HG02852 (cell line): ENCODE measurements around the gene MYO9B.
"Not testable (repeated sequence)": the region's sequence is repeated elsewhere in the genome, so short reads cannot be mapped to it uniquely, and the experiment has no call there.

ENCODE experiments used
- ATAC-seq: cut with Tn5 transposase; IDR thresholded peaks from one replicate; pipeline ENCODE4 v1.9.1; 2021; ENCODE audit warnings: mild to moderate bottlenecking, moderate library complexity; ENCODE audit not compliant: unreplicated experiment

The MYO9B gene

DNA sequence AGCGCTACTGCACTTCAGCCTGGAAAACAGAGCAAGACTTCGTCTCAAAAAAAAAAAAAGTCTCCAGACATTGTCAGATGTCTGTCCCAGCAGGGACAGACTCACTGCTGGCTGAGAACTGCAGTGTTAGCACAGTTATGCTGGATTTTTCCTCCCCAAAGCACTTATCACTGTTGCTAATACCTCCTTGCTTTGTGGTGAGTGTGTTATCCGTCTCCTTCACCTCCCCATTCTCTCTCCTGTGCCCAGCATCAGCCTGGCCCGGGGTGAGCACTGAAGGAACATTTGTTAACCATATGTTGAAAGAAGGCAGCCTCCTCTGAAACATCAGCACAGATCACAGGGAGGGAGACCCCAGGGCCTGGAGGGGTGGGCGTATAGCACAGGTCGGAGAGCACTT, 11.3 kb downstream of the MYO9B start:
- no peak for ATAC-seq

DNA sequence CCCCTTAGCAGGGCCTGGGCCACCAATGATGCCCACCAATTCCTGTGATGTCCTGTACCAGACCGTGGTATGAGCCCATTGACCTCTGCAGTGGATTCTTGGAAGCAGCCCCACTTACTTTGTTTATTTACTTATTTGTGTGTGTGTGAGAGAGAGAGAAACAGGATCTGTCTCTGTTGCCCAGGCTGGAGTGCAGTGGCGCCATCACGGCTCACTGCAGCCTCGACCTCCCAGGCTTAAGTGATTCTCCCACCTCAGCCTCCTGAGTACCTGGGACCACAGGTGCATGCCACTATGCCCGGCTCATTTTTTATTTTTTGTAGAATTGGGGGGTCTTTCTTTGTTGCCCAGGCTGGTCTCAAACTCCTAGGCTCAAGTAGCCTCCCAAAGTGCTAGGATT, 13.0 kb downstream of the MYO9B start:
- no peak for ATAC-seq

DNA sequence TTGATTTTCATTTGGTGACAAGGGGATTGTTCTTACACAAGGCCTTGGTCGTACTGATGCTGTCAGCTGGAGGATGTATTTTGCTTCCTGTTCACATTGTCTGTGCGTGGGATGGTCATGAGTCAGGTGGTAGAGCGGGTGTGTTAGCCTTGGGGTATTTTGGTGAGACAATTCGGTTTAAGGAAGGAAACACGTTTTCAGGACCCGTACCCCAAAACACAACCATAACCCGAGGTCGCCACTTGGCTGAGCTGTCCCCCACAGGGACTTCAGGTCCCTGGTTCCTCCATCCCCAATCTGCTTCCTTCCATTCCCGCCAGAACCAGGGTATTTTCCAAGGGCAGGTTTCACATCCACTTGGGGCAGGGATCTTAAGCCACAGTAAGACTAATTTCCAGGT, 15.0 kb downstream of the MYO9B start:
- ATAC-seq: no peak

DNA sequence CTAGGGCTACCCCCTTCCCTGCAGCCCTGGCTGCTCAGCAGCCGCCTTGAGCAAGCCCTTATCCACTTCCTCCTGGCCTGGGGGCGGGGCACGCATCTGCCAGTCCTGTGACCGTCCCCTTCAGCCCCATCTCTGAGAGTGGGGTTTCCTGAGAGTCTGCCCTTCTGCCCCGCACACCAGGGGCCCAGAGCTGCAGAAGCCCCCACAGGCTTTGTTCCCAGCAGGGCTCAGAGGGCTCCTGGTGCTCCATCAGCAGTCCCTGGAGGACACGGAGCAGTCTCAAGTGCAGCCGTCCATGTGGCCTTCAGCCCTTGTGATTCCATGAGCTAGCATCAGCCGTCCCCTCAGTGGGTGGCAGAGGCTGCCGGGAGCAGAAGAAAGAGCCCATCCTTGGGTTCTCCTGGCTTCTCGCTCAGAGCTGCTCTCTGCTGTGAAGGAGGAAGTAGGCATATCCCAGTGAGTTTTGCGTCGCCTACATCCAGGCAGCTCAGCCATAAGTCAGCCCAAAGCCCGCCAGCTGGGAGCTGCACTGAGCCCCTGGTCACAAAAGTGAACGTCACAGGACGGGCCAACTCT, 16.3 kb downstream of the MYO9B start:
- ATAC-seq: no peak

DNA sequence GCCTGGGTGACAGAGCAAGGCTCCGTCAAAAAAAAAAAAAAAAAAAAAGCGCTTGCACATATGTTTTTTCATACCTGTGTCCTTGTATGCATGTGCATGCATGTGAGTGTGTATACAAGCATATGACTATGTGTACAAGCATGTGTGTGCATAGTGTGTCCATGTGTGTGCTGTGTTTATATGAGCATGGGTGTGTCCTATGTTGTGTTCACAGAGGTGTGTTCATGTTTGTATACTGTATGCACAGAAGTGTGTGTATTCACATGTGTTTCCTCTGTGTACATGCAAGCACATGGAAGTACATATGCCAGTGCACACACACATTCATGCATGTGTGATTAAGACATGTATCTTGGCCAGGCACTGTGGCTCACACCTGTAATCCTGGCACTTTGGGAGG, 17.1 kb downstream of the MYO9B start:
- no peak for ATAC-seq

DNA sequence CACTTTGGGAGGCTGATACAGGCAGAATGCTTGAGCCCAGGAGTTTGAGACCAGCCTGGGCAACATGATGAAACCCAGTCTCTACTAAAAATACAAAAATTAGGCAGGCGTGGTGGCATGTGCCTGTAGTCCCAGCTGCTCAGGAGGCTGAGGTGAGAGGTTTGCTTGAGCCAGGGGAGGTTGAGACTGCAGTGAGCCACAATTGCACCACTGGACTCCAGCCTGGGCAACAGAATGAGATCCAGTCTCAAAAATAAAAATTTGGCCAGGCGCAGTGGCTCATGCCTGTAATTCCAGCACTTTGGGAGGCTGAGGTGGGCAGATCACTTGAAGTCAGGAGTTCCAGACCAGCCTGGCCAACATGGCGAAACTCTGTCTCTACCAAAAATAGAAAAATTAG, 19.1 kb downstream of the MYO9B start:
- not testable (repeated sequence) for ATAC-seq

DNA sequence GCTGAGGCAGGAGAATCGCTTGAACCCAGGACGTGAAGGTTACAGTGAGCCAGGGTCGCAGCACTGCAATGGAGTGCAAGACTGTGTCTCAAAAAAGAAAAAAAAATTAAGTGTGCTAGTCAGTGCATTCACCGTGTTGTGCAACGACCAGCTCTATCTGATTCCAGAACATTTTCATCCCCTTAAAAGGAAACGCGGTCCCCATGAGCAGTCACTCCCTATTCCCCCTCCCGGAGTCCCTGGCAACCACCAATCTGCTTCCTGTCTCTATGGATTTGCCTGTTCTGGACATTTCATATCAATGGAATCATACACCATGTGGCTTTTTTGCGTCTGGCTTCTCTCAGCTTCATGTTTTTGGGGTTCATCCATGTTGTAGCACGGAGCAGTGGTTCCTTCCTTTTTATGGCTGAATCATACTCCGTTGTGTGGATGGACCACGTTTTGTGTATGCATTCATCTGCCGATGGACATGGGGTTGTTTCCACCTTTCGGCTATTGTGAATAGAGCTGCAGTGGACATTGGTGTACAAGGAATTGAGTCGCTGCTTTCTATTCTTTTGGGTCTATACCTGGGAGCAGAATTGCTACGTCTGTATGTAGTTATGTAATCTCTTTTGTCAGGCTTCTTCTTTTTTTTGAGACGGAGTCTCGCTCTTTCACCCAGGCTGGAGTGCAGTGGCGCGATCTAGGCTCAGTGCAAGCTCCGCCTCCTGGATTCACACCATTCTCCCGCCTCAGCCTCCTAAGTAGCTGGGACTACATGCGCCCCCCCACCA, 19.8 kb downstream of the MYO9B start:
- ATAC-seq: no peak

DNA sequence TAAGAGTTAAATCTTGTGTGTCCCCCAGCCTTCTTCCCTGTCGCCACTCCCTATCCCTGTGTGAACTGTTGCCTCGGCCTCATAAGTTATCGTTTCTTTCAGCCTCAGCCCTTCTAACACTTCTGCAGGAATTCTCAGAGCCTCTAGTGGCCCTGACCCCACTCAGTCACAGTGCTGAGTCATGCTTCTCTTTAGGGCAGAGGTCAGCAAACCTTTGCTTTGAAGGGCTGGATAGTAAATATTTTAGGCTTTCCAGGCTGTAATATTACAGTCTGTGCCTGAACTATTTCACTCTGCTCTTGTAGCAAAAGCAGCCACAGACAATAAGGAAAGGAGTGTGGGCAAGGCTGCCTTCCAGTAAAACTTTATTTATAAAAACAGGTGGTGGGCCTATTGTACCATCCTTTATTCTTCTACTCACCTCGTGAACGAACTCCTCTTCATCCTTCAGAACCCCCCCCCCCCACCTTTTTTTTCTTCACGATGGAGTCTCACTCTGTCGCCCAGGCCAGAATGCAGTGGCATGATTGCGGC, 22.1 kb downstream of the MYO9B start:
- no peak for ATAC-seq

DNA sequence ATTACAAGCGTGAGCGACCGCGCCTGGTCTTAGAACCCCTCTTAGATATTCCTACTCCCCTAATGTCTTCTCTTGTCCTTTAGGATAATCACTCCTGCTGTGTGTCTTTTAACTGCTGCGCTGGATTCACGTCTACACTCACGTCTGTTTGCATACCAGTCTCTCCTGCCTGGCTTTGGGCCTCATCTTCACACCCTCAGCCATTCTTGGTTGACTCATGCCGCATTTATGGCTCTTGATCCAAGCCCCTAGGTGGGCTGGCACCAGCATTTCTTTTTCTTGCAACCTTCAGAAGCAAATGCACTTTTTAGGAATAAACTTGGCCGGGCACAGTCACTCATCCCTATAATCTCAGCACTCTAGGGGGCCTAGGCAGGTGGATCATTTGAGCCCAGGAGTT, 22.7 kb downstream of the MYO9B start:
- no peak for ATAC-seq

DNA sequence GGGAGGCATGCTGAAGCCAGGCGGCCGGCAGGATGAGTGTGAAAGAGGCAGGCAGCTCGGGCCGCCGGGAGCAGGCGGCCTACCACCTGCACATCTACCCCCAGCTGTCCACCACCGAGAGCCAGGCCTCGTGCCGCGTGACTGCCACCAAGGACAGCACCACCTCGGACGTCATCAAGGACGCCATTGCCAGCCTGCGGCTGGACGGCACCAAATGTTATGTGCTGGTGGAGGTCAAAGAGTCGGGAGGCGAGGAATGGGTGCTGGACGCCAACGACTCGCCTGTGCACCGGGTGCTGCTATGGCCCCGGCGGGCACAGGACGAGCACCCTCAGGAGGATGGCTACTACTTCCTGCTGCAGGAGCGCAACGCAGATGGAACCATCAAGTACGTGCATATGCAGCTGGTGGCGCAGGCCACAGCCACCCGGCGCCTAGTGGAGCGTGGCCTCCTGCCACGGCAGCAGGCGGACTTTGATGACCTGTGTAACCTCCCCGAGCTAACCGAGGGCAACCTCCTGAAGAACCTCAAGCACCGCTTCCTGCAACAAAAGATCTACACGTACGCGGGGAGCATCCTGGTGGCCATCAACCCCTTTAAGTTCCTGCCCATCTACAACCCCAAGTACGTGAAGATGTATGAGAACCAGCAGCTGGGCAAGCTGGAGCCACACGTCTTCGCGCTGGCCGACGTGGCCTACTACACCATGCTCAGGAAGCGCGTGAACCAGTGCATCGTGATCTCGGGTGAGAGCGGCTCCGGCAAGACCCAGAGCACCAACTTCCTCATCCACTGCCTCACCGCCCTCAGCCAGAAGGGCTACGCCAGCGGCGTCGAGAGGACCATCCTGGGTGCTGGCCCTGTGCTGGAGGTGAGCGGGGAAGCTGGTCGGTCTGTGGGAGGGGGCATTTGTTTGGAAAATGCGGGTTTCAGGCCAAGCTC, 26.4 kb downstream of the MYO9B start:
- ATAC-seq: no peak

DNA sequence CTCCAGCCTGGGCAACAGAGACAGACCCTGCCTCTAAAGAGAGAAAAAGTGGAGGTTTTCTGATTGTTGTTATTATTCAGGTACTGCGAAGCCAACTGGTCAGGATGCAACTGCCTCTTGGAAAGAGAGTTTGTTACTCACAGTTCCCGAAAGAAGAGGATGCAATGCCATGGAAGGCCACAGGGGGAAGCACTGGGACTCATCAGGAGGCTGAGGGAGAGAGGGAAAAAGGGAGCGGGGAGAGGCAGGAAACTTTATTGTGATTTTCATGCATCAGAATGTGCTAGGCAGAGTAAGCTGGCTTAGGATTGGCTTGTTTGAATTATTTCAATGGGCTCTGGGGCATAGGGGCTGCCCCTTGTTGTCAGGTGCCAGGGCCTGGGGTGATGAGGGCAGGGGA, 27.6 kb downstream of the MYO9B start:
- no peak for ATAC-seq

DNA sequence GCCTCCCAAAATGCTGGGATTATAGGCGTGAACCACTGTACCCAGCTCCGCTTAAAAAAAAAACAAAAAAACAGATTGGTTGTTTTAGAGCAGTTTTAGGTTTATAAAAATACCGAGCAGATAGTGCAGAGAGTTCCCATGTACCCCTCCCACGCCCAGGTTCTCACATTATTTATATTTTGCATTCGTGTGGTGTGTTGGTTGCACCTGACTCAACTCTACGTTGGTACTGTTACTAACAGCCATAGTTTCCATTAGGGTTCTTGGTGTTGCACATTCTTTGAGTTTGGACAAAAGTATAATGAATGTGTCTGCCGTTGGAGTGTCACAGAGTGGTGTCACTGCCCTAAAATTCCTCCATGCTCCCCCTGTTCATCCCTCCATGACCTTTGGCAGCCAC, 29.1 kb downstream of the MYO9B start:
- no peak for ATAC-seq

DNA sequence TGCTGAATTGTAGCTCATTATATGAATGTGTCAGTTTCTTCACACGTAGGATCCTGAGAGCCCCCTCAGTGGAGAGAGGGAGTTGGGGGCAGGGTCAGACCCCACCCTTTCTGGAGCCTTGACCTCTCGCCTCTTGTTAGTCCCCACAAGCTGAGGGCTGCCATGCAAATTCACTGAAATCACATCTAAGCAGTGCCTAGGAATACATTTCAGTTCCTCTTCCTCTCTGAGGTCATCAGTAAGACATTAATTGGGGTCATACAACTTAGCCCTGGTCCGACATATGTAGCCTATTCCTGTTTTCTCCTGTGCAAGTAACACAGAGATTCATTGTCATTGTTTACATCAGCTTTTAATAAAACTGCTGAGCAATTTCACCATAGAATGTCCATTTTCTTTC, 30.0 kb downstream of the MYO9B start:
- no peak for ATAC-seq

DNA sequence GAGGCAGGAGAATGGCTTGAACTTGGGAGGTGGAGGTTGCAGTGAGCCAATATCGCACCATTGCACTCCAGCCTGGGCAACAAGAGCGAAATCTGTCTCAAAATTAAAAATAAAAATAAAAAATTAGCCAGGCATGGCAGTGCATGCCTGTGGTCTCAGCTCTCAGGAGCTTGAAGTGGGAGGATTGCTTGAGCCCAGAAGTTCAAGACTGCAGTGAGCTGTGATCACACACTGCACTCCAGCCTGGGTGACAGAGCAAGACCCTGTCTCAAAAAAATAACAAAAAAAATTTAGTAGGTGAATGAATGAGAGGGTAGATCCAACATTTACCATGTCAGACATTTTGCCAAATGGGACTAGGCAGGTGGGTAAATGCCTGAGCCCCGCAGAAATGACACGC, 31.4 kb downstream of the MYO9B start:
- not testable (repeated sequence) for ATAC-seq

DNA sequence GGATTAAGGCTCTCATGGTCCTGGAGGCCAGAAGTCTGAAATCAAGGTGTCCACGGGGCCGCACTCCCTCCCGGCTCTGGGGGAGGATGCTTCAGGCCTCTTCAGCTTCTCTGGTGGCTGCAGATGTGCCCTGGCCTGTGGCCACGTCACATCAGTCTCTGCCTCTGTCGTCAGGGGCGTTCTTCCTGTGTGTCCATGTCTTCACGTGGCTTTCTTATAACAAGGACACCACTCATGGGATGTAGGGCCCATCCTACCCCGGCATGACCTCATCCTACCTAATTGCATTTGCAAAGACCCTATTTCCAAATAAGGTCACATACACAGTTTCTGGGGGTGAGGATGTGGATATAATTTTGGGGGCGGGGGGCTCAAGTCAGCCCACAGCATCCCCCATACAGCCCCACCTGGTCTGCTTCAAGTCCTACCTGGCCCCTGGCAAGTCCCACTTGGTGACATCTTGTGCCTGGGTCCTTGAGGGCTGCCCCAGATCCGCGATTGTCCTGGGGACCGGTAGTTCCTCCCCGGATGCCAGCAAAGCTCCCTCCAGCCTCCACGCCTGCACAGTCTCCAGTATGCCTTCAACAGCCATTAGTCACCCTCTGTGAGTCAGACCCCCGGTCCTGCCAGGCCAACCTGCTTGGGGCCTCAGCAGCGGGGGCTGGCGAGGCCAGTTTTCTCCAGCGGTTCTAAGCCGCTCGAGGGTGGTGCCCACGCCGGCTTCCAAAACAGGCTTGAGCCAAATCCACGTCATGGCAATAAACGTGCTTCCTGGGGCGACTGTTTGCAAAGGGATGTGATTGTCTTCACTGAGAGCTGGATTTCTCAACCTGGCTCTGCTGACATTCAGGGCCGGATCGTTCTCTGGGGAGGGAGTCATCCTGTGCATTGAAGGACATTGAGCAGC, 32.2 kb downstream of the MYO9B start:
- no peak for ATAC-seq

DNA sequence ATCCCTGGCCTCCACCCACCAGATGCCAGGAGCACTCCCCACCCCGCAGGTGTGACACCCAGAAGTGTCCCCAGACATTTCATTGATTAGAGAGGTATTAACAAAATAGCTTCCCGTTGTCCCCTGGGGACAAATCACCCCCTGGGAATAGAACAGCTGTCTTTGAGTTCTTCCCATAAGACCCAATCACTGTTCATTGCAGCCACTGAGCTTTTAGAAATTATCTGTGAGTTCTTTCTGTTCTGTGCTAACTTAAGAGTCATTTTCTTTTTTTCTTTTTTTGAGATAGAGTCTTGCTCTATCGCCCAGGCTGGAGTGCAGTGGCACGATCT, 32.8 kb downstream of the MYO9B start:
- no peak for ATAC-seq

DNA sequence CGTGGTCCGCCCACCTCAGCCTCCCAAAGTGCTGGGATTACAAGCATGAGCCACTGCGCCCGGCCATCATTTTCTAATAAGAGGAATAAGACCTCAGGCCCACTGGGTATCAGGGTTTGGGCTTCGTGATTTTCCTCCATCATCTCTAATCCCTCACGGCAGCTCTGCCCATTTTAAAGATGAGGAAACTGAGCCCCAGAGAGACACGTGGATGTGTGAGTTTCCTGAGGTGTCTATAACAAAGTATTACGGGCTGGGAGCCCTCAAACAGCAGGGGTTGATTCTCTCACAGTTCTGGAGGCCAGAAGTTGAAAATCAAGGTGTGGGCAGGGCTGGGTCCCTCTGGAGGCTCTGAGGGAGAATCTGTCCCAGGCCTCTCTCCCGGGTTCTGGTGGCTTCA, 33.7 kb downstream of the MYO9B start:
- peak; percentile 9 for ATAC-seq

DNA sequence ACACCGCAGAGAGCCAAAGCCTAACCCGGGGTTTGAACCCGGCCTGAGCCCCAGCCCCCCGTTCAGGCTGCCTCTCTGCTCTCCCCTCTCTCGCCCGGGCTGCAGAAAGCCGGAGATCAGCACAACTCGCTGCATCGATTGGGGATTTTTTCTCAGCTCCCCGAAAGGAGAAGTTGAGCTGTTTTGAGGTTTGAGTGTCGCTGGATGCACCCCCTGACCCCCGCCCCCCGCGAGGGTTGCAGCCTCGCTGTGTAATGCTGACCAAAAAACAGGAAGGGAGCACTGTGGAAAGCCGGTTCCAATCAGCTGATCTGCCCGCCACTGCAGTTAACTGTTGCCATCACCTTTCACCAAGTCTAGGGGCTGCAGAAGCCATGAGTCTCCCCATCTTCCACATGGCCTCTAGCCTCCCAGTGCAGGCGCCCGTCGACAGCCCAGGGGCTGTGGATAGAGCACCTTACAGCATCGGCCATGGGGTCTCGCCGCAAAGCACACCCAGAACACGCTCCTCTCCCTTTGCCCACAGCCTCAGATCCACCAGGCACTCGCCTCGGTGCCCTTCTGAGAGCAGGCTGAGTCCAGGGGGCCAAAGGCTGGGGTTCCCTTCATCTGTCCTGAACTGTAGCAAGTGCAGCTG, 34.5 kb downstream of the MYO9B start:
- peak; percentile 50 for ATAC-seq

DNA sequence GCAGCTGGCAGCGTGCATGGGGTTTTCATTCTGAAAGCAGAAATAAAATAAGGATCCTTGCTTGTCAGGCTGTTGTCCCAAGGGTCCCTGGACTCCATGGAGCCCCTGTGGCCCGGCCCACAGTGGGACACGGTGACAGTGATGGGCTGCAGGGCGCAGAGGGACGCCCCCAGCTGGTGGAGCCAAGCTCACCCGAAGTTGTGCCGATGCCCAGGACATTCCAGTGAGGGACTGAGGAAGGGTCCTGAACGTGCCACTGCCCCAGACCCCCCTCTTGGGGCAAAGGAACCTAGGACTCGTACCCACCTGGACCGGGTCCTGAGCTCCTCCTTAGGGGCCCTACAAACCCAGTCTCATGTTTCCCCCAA, 35.0 kb downstream of the MYO9B start:
- no peak for ATAC-seq

DNA sequence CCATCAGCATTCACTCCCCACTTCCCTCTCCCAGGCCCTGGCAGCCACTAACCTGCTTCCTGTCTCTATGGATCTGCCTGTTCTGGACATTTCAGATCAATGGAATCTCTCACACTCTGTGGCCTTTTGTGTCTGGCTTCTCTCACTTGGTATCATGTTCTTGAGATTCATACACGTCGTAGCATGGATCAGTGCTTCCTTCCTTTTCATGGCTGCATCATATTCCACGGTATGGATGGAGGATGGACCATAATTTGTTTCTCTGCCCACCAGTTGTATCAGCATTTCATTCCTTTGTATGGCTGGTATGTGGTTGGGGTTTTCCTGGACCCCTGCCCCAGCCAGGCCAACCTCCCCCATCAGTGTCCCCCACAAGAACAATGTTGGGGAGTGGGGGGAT, 36.2 kb downstream of the MYO9B start:
- no peak for ATAC-seq
